Hypothalamus (tissue), 51 donors: Measurements from ENCODE around the gene ANKRD23.

Experiments used
- DNase-seq, 51 donors: peaks; one replicate each; lab custom pipeline; 2025; lab: John Stamatoyannopoulos, UW

The ANKRD23 gene

DNA sequence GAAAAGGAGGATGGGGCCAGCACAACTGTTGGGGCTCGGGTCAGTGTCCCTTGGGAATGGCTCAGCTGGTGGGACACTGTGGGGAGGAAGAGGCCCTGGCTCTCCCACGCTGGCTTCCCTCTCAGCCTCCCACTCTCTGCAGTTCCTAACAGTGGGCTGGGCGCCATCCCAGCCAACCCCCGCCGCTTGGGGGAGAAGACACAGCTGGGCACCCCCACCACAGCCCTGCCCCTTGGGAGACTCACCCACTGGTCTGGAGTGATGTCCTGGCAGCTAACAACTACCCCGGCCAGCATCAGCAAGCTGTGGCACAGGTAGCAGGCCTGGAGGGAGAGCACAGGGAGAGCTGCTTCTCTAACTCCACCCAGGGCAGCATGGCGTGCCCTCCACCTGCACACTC is 34.4 kb upstream of the ANKRD23 start:
- DNase-seq = no peak

DNA sequence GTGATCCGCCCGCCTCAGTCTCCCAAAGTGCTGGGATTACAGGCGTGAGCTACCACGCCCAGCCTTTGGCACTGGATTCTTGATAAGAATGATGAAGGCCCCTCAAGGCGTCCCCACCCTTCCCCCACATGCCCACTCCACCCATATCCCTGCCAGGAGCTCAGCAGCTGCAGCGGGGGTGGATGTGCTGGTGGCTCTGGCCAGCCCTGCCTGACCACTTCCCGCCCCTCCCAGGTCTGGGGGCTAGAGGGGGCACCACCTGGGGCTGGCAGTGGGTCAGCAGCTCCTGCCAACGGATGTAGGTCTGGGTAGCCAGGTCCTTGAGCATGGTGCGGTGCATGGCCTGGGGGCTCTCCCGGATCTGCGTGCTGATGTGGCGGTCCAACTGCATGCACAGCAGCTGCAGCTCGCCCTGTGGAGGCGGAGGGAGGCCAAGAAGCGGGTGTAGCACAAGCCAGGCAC is 33.8 kb upstream of the ANKRD23 start:
- DNase-seq = no peak

DNA sequence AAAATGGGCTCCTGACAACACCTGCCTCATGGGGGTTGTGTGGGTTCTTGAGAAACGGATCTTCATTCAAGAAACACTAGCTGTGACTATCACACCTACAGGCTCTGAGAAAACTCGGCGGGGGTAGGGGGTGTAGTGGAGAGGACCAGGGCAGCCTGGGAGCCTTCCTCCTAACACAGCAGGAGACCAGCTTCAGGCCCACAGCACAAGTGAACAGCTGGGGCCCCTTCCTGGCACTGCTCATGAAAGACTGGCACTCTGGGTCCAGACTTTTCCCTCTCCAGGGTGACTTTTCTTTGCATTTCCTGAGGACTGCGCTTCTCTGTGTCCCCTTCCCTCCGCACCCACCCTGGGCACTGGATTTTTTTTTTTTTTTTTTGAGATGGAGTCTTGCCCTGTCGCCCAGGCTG is 33.2 kb upstream of the ANKRD23 start:
- DNase-seq = no peak

DNA sequence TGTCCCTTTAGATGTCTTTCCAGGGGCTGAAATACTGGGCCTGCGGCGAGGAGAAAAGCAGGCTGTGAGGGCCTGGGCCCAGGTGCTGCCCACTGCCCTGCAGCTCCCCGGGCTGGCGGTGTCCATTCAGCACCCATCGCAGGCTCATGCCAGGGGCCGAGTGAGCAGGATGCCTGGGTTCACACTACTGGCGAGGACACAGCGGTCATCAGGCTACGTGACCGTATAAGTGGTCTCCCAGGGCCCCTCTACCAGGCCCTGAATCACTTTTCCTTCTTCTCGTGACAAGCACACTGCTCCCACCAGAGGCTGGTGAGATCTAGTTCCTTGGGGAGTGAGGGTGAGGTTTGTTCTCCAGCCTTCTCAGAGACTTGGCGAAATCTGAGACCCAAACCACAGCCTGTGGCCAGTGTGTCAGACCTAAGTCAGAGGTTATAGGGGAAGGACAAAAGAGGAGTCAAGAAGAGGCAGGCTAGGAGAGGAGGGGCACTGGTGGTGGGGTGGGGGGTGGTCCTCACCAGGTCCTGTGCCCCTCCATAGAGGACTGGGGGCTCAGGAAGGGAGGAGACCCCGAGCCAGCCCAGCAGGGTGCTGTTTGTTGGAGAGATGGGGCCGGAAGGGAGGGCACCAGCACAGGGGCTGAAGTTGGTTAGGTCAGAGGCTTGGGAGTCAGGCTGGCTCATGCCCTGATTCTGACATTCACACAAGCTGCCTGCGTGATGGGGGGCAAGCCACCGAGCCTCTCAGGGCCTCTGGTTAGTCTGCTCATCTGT is 32.6 kb upstream of the ANKRD23 start:
- DNase-seq = no peak

DNA sequence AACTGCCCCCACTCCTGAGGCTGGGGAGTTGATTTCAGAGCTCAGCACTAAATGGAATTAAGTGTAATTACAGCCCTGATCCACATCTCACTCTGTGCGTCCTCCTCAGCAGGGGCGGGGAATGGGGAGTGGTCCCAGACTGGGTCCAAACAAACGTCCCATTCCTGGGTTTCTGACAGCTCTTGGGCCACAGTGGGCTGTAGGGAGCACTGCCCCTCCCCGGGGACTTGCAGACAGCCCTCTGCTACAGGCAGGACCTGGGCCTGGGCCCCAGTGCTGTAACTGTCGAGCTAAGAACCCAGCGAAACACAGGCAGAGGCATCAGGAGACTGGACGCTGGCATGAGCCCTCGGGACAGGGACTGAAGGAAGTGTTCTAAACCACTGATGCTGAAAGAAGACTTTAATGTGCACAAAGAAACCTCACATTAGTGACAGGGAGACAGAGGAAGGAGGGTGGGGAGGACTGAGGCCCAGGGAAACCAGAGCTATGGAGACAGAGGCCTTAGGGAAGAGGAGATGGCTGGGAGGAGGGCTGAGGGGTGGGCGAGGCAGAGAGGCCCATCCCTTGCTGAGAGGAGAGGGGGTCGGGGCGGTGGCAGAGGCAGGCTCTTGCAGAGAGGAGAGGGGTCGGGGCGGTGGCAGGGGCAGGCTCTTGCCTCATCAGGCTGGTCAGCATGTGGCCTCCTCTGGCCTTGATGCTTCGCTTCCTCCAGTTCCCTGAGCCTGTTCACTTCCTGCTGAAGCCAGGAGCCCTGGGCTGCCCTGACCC is 31.9 kb upstream of the ANKRD23 start:
- peak in 4 of 51 donors; percentile 14 to 44 (median 32) for DNase-seq

DNA sequence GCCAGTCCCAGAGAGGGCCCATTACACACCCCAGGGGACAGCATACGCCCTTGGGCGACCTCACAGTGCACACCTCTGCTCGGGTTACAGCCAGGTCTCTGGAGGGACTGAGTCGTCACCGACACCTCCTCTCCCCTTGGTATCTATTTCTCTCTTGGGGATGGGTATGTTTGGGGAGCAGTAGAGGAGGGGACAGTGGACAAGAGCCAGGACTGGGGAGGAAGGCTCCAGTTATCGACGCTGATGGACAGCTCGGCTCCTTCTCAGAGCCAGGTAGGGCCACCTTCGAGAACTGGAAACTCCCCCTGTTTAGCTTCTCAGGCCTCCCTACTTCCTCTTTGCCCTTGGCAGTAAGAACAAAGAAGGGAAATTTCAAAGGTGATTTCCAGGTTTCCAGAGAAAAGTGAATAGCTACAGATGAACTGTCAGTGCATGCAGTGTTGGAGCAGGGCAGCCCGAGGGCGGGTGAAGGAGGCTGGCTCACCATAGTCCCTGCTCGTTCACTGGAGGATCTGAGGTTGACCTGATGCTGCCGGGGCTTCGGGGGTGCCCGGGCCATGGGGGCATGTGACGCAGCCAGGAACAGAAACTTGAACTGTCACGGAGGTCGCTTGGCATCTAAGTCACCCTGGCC is 30.5 kb upstream of the ANKRD23 start:
- peak in 4 of 51 donors; percentile 19 to 36 (median 30) for DNase-seq

DNA sequence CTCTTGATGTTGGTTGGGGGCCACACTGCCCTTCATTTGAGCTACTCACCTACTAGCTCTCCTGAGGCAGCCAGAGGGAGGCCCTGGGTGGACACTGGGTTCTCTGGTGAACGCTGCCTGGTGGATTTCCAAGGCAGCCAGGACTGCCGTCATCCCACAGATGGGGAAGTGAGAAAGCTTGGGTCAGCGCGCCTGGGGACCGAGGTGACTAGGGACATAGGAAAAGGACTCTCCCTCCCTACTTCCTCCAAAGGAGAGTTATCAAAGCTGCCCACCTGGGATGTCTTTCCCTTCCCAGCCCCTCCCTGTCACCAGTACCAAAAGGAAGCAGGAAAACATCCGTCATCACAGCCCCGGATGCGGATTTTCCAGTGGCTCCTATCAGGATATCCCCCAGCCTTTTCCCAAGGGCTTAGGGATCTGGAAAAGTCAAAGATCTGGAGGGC is 29.9 kb upstream of the ANKRD23 start:
- DNase-seq = peak in 13 of 51 donors; percentile 26 to 51 (median 35)

DNA sequence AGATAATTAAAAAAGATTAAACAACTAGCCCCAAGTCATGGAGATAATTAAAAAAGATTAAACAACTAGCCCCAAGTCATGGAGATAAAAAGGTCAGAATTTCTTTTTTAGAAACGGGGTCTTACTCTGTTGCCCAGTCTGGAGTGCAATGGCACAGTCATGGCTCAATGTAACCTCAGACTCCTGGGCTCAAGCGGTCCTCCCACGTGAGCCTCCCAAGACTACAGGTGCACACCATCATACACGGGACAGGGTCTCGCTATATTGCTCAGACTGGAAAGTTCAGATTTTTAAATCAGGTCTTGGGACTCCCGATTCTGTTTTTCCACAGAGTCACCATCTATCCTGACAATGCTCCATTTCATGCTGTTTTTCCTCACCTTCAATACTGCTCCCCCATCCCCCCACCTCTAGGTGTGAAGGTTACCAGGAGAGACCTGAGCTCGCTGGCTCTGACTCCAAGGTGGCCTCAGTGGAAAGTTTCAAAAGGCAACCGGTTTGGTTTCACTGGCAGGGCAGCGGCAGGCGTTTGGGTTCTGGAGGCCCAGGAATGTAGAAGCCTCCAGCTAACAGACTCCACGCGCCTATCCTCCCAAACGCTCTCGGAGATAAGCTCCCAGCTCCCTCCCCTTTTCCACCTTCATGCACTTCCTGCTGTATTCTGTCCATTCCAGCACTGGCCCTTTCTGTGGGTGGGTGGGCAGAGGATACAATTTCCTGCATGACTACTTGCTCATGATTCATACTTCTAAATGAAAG is 28.9 kb upstream of the ANKRD23 start:
- DNase-seq = no peak

DNA sequence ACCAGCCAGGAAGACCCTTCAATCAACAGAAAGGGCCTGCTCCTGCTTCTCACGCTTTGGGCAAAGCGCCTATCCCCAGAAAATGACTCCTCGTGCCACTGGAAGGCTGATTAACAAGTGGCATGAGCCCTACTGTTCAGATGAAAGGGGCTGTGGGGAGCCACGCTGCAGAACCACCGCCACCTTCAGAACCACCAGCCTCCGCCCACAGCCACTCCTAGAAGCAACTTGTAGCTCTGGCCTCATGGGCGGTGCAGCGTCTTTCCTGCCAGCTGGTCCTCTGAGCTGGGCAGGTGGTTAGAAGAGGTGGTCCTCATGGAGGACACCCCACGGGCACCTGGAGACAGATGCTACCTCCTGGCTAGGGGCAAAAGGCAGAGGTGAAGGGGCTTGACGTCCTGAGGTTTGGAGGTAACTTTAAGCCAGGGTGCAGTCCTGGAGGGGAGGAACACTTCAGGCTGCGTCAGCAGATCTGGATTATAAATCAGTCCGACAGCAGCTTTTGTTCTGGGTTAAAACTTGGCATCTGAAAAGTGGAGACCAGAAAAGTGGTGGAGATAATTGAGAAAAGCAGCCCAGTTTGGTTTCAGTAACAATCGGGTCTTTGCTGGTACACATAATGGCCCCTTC is 26.9 kb upstream of the ANKRD23 start:
- peak in 18 of 51 donors; percentile 35 to 79 (median 55) for DNase-seq

DNA sequence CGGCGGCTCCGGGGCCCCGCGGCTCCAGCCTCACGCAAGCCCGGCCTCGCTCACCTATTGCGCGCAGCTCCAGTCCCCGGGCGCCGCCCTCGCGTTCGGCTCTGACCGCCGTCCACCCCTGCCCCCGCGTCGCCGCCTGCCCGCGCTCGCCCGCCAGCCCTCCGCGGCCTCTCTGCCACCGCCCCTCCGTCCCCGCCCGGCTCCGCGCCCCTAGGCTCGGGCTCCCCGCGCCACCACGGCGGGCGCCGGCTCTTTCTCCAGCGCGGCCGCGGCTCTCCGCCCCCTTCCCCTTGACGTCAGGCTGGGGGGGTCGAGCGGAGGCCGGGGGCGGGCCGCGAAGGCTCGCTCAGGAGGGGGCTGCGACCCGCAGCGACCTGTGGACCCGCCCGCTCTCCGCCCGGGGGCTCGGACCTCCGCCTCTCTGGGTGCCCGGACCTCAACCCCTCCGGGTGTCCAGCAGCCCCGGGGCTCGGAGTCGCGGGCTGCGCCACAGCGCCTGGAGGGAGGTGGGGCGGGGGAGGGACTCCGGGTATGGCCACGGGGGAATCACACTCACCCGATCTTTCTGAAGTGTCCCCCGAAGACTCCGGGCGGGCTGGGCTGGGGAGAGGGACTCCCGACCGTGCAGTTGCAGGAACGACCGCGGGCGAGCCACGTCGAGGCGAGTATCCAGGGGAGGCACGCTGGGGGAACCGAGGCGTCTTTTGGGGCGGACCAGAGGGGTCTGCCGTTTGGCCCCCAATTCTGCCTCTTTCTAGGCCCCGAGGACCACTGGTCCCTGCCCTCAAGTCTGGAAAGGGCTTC is 26.2 kb upstream of the ANKRD23 start, which contains the start of gene SEMA4C:
Gene SEMA4C, minus strand, starts transcription at position 259 of the 804 bp plus-strand sequence. CDS start 2,194 bp downstream, outside the sequence.
- DNase-seq = peak in 44 of 51 donors; percentile 32 to 84 (median 70)

DNA sequence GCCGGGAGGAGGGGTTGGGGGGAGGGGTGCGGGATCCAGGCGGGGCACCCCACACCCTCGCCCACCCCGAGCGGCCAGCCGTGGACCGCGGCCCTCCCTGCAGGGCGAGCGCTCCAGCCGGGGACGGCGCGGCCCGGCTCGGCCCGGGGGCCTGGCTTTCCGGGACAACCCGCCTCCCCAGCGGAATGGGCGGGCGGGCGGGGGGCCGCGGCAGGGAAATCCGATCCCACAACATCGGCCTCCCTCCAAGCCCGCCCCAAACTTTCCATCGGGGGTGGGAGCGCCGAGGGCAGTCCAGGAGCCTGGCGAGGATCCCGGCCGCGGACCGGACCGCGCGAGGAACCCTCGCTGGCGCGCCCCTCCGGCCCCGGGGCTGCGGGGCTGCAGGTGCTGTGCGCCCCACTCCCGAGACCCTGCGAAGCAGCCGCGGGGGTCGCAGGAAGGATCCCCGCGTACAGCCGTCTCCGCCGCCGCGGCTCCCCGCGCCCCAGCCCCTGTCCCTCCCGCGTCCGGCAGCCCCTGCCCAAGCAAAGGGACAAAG is 25.5 kb upstream of the ANKRD23 start:
- DNase-seq = peak in 38 of 51 donors; percentile 39 to 86 (median 73)

DNA sequence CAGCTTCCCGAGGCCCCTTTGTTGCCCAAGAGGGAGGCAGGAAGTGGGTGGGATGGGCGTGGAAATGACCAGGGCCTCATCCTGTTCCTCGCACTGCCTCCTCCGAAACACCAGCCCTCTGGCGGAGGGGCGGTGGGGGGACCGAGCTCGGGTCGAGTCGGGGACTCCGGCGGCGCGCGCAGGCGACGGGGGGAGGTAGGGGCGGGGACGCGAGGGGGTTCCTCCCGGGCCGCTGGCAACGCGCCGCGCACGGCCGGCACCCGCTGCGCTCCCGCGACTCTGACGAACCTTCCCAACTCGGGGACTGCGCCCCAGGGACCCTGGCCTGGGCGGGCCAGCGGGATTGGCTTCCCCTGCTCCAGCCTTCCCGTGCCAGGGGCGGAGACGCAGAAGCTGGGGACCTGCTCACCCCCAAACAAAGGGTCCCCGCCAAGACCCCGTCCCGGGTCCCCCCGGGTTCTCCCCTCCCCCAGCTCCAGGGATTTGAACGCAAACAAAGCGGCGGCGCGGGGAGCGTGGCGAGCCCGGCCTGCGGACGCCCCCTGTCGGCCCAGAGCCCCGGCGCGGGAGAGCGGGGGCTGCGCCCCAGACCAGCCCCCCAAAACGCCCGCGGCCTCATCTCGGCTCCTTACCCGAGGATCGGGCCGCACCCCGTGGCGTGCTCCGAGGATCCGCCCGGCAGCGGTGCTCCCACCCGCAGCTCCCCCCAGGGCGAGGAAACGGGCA is 24.9 kb upstream of the ANKRD23 start:
- peak in 44 of 51 donors; percentile 36 to 87 (median 71) for DNase-seq

DNA sequence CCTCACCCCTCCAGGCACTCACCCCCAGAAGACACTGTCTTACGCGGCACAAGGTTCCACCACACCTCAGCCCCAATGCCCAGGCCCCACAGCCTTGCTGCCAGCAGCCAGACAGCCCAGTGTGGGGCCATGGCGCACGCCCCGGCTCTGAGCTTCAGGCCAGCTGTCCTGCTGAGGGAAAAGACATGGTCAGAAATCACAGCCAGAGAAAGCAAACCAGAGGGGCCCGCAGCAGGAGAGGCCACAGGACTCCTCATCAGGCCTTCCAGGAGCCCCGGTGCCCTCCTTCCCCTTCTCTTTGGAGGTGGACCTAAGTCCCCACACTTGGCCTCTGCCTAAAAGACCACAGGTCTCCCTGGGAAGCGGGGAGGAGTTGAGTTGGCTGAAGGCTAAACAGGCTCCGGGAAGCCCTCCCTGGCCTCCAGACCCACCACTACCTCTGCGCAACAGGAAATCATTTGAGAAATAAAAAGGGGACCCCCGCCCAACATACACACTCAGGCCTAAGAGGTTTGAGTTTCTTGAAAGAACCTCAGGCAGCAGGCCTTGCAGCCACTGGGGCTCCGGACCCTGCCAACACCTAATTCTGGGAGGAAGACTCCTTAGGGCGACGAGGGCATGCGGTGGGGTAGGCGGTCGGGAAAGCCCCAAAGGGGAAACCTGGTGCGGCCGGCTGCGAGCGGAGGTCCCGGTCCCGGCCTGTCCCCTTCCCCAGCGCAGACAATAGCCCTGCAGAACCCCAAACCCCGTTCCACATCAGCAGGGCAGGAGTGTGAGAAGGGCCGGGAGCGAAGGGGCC is 24.1 kb upstream of the ANKRD23 start:
- peak in 3 of 51 donors; percentile 30 to 62 (median 59) for DNase-seq

DNA sequence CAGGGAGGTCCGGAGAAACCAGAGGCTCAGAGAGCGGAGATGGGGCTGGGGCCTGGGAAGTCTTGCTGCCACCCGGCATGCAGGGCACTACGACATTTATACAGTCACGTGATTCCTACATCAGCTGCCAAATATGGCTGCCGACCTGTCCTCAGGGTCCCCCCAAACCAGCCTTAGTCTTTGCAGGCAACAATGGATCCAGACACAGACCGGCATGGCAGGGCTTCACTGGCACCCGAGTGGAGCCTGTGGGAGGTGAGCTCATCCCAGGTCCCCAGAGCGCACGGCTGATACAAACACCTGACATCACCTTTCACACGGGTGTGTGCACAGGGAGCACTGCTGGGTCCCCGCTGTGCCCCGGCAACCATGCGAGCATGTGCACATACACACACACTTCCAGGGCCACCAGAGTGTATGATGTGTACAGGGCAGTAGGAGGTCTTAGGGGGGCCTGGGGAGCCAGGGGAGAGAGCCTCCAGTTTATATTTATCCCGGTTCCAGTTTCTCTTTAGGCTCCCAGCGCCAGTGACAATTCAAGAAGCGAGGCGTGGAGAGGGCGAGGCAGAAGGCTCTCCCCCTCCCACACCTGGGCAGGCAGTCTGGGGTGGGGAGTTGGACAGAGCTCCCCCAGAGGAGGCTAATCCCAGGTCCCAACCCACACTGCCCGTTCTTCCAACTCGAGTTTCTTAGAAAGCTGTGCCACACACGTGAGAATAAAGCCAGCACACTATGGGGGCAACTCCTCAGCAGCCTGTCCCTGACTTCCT is 23.4 kb upstream of the ANKRD23 start:
- DNase-seq = peak in 2 of 51 donors; percentile 16 to 31

DNA sequence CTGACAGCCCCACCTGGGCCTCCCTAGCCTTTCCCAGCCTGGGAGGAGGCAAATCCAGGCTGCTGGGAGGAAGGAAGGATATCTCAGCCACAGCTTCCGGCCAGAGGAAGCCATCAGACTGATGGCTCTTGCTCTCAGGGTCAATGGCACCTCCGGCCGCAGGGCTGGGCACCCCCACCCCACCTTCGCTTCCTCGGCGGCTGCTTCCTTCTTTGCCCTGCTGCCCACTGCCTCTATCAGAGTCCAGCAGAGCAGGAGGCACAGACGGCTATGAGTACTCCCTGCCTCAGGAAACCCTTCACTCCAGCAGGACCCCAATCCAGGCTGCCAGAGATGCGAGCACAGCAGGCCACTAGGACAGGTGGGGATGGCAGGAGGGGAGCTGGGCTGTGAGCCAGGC is 22.8 kb upstream of the ANKRD23 start:
- no peak for DNase-seq

DNA sequence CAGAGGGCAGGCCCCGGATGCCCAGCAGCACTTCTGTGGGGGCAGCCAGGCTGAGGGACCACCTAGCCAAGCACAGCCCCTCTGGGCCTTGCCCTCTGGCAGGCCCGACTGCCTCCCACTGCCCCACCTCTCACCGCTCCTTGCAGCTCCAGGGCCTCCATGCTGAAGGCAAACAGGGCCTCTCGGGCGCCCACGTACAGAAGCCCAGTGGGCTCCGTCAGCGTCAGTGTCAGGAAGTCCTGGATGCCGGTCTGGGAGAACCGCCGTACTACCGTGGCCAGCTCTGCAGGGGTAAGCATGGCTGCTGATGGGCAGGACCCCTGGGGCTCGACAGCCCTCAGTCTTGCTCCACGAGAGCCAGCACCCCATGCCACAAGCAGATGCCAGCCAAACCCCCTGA is 22.3 kb upstream of the ANKRD23 start:
- no peak for DNase-seq
